IPS DF 6.9 (cell line): Measurements from ENCODE around the gene SPDYE18.
"Not testable (repeated sequence)": the region's sequence is repeated elsewhere in the genome, so short reads cannot be mapped to it uniquely, and the experiment has no call there.

ENCODE experiments used
- DNase-seq: peaks from one replicate; pipeline ENCODE4 v3.0.0-alpha.2; 2013; ENCODE audit warnings: low read depth, low spot score
- H3K27ac ChIP-seq: one replicate; pipeline ENCODE4 v1.5.1; 2013; ENCODE audit warnings: low read length, control low read depth
- H3K27me3 ChIP-seq: 2 replicates; pipeline ENCODE4 v1.6.1; 2013; ENCODE audit warnings: mild to moderate bottlenecking, low read length; ENCODE audit not compliant: control insufficient read depth, insufficient read depth
- H3K36me3 ChIP-seq: 2 replicates; pipeline ENCODE4 v1.6.1; 2013; ENCODE audit warnings: low read length; ENCODE audit not compliant: control insufficient read depth, insufficient read depth
- H3K4me1 ChIP-seq: 2 replicates; pipeline ENCODE4 v1.6.1; 2013; ENCODE audit warnings: low read length; ENCODE audit not compliant: control insufficient read depth, insufficient read depth
- H3K4me3 ChIP-seq: 2 replicates; pipeline ENCODE4 v1.5.1; 2013; ENCODE audit warnings: mild to moderate bottlenecking, low read length
- H3K9me3 ChIP-seq: 2 replicates; pipeline ENCODE4 v1.6.1; 2013; ENCODE audit warnings: low read length, inconsistent platforms; ENCODE audit not compliant: control insufficient read depth, insufficient read depth
- WGBS: extraction: QIAGEN DNeasy Blood & Tissue Kit; methylation state at CpG from one replicate; pipeline ENCODE4 v1.1.7; 2013; ENCODE audit warnings: mixed read lengths, missing lambda C conversion rate; ENCODE audit not compliant: insufficient read length, insufficient coverage; 5-methylcytosine and 5-hydroxymethylcytosine counted together

SPDYE18 gene, protein sequence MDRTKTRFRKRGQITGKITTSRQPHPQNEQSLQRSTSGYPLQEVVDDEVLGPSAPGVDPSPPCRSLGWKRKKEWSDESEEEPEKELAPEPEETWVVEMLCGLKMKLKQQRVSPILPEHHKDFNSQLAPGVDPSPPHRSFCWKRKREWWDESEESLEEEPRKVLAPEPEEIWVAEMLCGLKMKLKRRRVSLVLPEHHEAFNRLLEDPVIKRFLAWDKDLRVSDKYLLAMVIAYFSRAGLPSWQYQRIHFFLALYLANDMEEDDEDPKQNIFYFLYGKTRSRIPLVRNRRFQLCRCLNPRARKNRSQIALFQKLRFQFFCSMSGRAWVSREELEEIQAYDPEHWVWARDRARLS

DNA sequence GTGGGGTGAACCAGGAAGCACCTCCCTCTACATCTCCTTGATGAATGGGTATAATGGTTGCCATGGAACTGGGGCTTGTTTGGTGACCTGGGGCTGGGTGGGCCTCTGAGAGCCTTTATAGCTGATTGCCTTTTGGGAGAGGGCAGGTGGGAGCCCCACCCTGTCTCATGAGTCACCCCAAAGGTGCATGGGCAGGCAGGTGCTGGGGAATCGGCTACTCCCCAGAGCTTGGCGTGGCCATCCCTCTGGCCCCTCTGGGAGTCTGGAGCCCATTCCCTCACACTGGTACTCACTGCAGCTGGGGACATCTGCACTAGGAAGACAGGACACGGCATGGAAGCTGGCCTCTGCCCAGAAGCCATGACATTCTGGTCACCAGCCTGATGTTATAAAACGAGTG is at the start of gene SPDYE18:
TSS of gene SPDYE18 (minus strand) at position 2 of the 400 bp plus-strand sequence. CDS start 2,046 bp downstream, outside the sequence.
- not testable (repeated sequence) for DNase-seq, H3K36me3 ChIP-seq, H3K9me3 ChIP-seq, H3K4me1 ChIP-seq, H3K27ac ChIP-seq, H3K27me3 ChIP-seq, H3K4me3 ChIP-seq
- WGBS, result no CpG with 5 or more reads among the region's 4 CpGs

DNA sequence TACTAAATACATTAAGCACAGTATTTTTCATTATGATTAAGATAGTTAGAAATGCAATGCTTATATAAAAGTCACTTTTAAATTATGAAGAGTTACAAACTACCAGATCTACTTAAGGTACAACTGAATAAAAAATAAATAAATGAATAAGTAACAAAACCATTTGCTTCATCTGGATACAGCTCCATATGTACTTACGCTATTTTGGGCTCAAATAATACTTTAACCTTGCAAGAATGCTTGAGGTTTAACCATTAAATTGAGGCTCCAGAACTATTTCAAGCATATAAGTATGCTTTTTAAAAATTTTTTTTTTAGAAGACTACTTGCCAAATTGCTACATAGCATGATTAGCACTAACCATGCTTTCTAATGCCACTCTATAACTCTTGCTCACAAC is 46.0 kb upstream of the SPDYE18 start:
- H3K27ac ChIP-seq, H3K9me3 ChIP-seq, H3K27me3 ChIP-seq, H3K4me3 ChIP-seq, H3K4me1 ChIP-seq, DNase-seq, H3K36me3 ChIP-seq: not testable (repeated sequence)
- no CpG with 5 or more reads among the region's 1 CpG for WGBS

DNA sequence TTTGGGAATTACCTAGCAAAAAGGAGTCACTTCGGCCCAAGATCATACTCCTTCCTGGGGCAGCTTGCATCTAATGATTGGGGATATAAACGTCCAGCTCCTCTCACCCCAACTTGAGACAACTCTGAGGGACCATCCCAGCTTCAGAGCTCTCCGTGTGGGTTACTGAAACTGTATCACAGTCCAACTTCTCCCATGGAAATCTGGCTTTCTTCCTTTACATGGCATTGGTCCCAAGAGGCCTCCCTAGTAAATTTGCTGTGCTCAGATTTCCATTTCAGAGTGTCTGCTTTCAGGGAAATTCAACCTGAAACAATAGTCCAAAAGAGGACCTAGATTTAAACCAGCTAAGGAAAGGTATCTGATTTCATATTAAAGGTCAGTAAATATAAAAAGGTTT is 45.3 kb upstream of the SPDYE18 start:
- DNase-seq, H3K4me3 ChIP-seq, H3K36me3 ChIP-seq, H3K27ac ChIP-seq, H3K27me3 ChIP-seq, H3K9me3 ChIP-seq, H3K4me1 ChIP-seq: not testable (repeated sequence)
- no CpG with 5 or more reads among the region's 3 CpGs for WGBS

DNA sequence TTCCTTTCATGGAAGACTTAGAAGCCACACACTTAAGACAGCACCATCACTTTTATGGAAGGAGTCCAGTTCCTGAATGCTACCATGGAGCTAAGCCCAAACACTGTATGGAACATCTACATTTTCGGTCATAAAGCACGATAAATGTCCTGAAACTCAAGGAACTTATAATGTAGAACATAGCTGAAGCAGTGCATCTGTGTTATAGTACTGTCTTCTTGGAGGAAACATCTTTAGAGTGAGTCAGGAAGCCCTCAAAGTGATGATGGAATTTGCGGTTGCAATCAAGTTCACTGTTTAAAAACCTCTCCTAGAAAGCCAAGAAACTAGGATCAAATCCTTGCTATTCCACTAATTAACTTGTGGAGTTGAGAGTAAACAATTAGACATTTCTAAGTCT is 43.5 kb upstream of the SPDYE18 start:
- H3K27ac ChIP-seq, H3K27me3 ChIP-seq, DNase-seq, H3K36me3 ChIP-seq, H3K4me1 ChIP-seq, H3K4me3 ChIP-seq, H3K9me3 ChIP-seq: not testable (repeated sequence)
- WGBS, result no CpG with 5 or more reads among the region's 3 CpGs

DNA sequence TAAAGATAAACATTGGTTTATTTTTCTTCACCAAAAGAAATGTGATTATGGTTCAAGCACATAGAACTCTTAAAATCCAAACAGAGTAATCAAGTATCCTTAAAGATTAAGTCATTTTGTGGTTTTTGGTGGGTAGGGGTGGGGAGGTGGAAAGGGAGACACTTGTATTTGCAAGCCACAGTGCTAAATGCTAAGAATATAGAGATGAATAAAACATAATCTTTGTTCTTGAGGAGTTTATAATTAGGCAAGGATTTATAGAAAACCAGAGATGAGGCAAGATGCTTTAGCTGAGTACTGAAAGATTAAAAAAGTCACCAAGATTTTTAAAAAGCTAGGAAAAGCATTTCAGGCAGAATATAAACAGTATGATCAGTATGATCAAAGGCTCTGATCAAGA is 40.3 kb upstream of the SPDYE18 start:
- not testable (repeated sequence) for DNase-seq, H3K4me3 ChIP-seq, H3K9me3 ChIP-seq, H3K36me3 ChIP-seq, H3K4me1 ChIP-seq, H3K27me3 ChIP-seq, H3K27ac ChIP-seq

DNA sequence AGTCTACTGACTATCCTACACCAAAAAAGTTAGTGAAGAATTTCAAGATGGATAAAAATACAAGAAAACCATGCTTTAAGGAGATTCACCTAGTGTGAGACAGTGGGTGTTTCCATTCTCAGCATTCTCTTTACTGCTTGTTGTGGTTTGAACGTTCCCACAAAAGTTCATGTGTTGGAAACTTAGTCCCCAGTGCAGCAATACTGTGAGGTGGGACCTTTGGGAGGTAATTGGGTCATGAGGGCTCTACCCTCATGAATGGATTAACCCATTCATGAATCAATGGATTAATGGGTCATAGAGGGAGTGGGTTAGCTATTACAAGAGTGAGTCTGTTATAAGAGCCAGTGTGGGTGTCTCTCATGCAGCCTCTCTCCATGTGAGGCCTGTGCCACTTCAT is 38.8 kb upstream of the SPDYE18 start:
- H3K4me1 ChIP-seq, H3K27me3 ChIP-seq: not testable (repeated sequence)

DNA sequence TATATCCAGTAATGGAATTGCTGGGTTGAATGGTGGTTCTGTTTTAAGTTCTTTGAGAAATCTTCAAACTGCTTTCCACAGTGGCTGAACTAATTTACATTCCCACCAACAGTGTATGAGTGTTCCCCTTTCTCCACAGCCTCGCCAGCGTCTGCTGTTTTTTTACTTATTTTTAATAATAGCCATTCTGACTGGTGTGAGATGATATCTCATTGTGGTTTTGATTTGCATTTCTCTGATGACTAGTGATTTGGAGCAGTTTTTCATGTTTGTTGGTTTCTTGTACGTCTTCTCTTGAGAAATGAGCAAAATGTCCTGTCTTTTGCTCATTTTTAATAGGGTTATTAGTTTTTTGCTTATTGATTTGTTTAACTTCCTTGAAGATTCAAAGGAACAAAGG is 38.1 kb upstream of the SPDYE18 start:
- not testable (repeated sequence) for H3K4me3 ChIP-seq, H3K27ac ChIP-seq, H3K36me3 ChIP-seq, H3K9me3 ChIP-seq, H3K27me3 ChIP-seq, DNase-seq, H3K4me1 ChIP-seq
- no CpG with 5 or more reads among the region's 3 CpGs for WGBS

More for the DNA sequence above, 38.8 kb upstream of the SPDYE18 start:
- H3K36me3 ChIP-seq, H3K4me3 ChIP-seq, H3K27ac ChIP-seq, H3K9me3 ChIP-seq, DNase-seq: not testable (repeated sequence)
- no CpG with 5 or more reads among the region's 1 CpG for WGBS

DNA sequence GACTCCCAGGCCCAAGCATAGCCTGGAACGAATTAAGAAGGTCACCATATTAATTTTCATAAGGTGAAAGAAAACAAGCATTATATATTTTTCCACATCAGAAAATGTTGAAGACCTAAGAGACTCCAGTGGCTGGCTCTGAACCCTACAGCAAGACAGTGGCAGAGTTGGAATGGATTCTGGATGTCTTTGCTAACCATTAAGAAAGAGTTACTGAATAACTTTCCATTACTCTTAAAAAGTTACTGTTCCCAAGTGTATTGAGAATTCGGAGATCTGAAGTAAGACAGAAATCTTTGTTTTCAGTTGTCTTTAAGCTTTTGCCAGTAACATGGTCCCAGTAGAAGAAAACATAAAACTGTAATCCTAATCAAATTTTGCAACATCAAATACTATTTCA is 29.9 kb upstream of the SPDYE18 start:
- not testable (repeated sequence) for DNase-seq, H3K9me3 ChIP-seq, H3K36me3 ChIP-seq

DNA sequence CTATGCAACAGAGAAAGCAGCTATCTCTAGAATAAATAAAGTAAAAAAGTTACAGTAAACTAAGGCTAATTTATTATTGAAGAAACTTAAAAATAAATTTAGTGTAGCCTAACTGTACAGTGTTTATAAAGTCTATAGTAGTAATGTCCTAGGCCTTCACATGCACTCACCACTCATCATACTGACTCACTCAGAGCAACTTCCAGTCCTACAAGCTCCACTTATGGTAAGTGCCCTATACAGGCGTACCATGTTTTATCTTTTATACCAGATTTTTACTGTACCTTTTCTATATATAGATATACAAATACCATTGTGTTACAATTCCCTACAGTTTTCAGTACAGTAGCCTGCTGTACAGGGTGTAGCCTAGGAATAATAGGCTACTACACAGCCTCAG is 19.8 kb upstream of the SPDYE18 start:
- H3K27ac ChIP-seq, H3K9me3 ChIP-seq, H3K4me3 ChIP-seq, H3K4me1 ChIP-seq, H3K27me3 ChIP-seq, H3K36me3 ChIP-seq, DNase-seq: not testable (repeated sequence)
- no CpG with 5 or more reads among the region's 1 CpG for WGBS

More for the DNA sequence above, 29.9 kb upstream of the SPDYE18 start:
- not testable (repeated sequence) for H3K27me3 ChIP-seq, H3K4me3 ChIP-seq, H3K27ac ChIP-seq, H3K4me1 ChIP-seq
- no CpG with 5 or more reads among the region's 2 CpGs for WGBS

DNA sequence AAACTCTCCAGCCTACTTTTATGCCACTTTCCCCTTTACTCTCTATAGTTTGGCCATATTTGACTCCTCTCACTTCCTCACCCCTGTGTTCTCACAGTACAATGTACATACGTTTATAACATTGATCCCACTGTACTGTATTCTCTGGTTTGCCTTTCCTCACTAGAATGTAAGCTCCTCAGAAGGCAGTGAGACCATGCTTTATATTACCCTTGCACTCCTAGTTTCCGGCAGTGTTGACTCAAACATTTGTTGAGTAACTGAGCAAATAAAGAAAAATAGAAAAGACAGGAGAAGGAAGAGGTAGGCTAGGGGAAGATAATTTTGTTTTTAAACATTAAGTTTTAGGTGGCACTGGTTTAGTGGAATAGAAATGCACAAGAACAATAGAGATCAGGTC is 17.9 kb upstream of the SPDYE18 start:
- not testable (repeated sequence) for H3K4me1 ChIP-seq, H3K27ac ChIP-seq, H3K4me3 ChIP-seq, H3K36me3 ChIP-seq, H3K27me3 ChIP-seq, DNase-seq, H3K9me3 ChIP-seq
- no CpG with 5 or more reads among the region's 2 CpGs for WGBS

DNA sequence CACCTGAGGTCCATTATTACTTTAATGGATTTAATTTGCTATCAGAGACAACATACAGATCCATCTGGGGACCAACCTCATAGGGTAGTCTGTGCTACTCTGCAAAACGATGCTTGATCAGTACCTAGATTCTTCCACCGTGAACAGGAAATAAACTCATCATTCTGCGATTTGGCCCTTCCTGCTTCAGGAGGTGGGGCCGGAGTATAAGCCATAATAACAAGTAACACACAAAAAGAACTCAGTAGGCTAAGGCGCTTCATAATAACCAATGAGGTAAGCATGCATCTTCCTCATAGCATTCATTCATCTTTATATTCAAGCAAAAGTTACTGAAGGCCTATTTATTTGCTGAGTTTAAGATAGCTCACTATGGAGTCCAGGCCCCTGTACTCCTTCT is 17.3 kb upstream of the SPDYE18 start:
- no CpG with 5 or more reads among the region's 5 CpGs for WGBS

More for the DNA sequence above, 17.3 kb upstream of the SPDYE18 start:
- H3K27ac ChIP-seq, H3K4me3 ChIP-seq, H3K27me3 ChIP-seq, H3K4me1 ChIP-seq, H3K9me3 ChIP-seq, H3K36me3 ChIP-seq, DNase-seq: not testable (repeated sequence)
